Measurements from ENCODE around the gene PLA2G6. TPM values are rescaled to one million over a fixed set of nuclear protein-coding genes. Genes with fewer than 3 reads are reported as not detected.
"Not testable (repeated sequence)": the region's sequence is repeated elsewhere in the genome, so short reads cannot be mapped to it uniquely, and the experiment has no call there.

The PLA2G6 gene
- total RNA-seq, 1 donor from 2014 or later, result 17.0 TPM

GRCh38 chr22:38196791-38197419 is 15.3 kb upstream of the PLA2G6 start:
- no peak for ATAC-seq
- DNase-seq, result peak; percentile 63
- intact Hi-C loops (cut with micrococcal nuclease), result no loop called here

GRCh38 chr22:38193580-38193979 is 11.9 kb upstream of the PLA2G6 start:
- ATAC-seq, result peak; percentile 72
- peak; percentile 53 for DNase-seq
- intact Hi-C loops (cut with micrococcal nuclease), result no loop called here

- intact Hi-C loops (cut with micrococcal nuclease), result no loop called here
- no peak for ATAC-seq
- no peak for DNase-seq
These were observed 10.8 kb upstream of the PLA2G6 start for GRCh38 chr22:38192475-38192863.

DNA sequence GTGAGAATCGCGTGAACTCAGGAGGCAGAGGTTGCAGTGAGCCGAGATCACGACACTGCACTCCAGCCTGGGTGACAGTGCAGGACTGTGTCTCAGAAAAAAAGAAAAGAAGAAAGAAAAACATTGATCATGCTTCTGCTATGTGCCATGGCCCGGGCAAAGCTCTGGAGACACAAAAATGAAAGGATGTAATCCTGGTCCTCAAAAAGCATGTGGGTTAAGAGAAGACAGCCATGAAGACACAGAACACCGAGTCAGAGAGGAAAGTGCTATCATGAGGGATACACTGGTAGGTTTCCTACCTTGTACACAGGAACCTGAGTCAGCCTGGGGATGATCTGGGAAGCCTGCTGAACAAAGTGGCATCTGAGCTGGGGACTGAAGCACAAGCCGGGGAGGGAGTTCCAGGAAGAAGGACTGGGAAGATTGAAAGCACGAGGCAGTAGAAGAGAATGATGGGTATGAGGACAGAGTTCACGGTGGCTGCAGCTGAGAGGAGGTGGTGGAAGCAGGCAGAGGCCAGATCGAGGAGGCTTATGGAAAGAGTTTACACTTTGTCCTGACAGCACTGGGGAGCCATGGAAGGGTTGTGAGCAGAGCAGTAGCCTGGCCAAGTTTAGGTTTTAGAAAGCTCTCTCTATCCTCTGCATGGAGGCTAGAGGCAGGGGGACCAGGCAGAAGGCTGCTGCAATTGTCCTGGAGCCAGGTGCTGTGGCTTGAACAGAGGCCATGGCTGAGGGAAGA is 10.3 kb upstream of the PLA2G6 start:
- ATAC-seq, result no peak
- DNase-seq, result no peak
- intact Hi-C loops (cut with micrococcal nuclease), result no loop called here

DNA sequence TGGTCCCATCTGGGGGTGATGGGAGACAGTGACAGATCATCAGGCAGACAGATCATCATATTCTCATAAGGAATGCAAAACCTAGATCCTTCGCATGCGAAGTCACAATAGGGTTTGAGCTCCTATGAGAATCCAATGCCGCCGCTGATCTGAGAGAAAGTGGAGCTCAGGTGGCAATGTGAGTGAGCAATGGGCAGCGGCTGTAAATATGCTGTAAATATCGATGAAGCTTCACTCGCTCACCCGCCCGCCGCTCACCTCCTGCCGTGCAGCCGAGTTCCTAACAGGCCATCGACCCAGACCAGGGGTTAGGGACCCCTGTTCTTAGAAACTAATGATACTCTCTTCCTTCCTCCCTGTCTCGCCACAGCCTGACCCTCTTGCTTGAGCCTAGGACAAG is 9.4 kb upstream of the PLA2G6 start:
- intact Hi-C loops (cut with micrococcal nuclease), result no loop called here
- ATAC-seq, result no peak
- no peak for DNase-seq

DNA sequence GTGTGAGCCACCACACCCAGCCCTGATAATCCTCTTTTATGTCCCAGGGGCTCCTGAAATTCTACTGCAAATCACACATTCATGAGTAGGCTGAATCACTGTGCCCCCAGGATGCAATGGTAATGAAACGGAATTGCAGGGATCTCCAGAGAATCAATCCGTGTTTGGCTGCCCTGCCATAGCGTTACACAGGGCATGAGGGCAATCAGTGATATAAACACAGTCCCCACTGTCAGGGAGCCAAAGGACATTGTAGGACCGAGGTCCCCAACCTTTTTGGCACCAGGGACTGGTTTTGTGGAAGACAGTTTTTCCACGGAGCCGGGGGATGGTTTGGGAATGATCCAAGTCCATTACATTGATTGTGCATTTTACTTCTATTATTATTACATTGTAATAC is 9.0 kb upstream of the PLA2G6 start:
- intact Hi-C loops (cut with micrococcal nuclease), result no loop called here
- ATAC-seq (no peak), DNase-seq (no peak)

DNA sequence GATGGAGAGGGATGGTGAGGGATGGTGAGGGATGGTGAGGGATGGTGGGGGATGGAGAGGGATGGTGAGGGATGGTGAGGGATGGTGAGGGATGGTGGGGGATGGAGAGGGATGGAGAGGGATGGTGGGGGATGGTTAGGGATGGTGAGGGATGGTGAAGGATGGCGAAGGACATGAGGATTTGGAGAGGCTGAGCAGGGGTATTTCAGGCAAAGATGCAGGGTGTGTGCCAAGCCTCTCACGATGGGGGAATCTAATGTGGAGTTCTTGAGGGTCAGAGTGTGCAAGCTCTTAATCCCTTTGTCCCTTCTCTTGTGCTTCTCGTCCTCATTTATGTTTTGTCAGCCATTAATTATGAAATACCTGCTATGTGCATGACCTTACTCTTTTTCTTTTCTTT is 7.5 kb upstream of the PLA2G6 start:
- no peak for DNase-seq
- intact Hi-C loops (cut with micrococcal nuclease), result no loop called here
- ATAC-seq, result no peak

DNA sequence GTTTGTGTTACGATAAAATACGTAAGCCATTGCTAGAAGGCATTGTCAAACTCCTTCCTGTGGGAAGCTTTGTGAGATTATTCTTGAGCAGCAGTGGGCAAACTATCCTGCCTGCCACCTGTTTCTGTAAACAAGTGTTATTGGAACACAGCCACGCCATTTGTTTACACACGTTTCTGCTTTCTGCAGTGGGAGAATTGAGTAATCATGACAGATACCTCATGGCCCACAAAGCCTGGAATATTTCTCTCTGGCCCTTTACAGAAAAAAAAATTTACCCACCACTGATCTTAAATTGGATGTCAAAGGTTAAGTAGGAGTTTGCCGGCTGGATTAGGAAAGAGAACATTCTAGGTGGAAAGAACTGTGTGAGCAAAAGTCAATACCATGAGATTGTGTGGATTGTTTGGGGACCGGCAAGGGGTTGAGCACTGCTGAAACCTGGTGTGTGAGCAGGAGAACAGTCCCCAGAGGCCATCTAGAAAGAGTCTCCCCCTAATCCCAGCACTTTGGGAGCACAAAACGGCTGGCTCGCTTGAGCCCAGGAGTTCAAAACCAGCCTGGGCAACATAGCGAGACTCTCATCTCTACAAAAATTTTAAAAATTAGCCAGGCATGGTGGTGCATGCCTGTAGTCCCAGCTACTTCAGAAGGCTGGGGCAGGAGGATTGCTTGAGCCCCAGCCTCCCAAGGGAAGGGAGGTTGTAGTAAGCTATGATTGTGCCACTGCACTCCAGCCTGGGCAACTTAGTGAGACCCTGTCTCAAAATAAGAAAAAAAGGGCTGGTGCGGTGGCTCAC is 6.0 kb upstream of the PLA2G6 start:
- ATAC-seq (no peak), DNase-seq (no peak)
- intact Hi-C loops (cut with micrococcal nuclease), result no loop called here

GRCh38 chr22:38186429-38186828 is 4.8 kb upstream of the PLA2G6 start:
- ATAC-seq (no peak), DNase-seq (no peak)
- intact Hi-C loops (cut with micrococcal nuclease), result no loop called here

DNA sequence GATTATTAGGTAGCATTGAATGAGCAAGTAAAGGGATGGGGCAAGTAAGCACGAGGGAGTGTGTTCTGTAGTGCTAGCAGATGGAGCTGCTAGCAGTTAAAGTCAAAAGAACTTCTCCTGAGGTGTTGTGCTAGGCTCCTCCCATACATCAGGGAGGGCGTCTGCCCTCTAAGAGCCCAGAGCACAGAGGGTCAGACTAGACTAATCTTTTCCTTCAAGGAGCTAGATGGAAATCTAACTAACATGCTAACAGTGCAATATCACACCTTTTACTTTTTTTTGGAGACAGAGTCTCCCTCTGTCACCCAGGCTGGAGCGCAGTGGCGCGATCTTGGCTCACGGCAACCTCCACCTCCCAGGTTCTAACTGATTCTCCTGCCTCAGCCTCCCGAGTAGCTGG is 3.2 kb upstream of the PLA2G6 start:
- ATAC-seq (no peak), DNase-seq (no peak)
- intact Hi-C loops (cut with micrococcal nuclease), result no loop called here

GRCh38 chr22:38180841-38181452 is 683 bp downstream of the PLA2G6 start:
- no peak for DNase-seq
- peak; percentile 33 for ATAC-seq
- intact Hi-C loops (cut with micrococcal nuclease), result no loop called here

DNA sequence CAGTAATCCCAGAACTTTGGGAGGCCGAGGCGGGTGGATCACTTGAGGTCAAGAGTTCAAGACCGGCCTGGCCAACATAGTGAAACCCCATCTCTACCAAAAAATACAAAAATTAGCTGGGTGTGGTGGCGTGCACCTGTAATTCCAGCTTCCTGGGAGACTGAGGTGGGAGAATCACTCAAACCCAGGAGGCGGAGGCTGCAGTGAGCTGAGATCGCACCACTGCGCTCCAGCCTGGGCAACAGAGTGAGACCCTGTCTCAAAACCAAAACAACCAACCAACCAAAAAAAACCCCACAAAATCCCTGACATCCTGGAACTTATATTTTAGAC is 3.1 kb downstream of the PLA2G6 start:
- DNase-seq; ATAC-seq; intact Hi-C loops (cut with micrococcal nuclease): not testable (repeated sequence)

DNA sequence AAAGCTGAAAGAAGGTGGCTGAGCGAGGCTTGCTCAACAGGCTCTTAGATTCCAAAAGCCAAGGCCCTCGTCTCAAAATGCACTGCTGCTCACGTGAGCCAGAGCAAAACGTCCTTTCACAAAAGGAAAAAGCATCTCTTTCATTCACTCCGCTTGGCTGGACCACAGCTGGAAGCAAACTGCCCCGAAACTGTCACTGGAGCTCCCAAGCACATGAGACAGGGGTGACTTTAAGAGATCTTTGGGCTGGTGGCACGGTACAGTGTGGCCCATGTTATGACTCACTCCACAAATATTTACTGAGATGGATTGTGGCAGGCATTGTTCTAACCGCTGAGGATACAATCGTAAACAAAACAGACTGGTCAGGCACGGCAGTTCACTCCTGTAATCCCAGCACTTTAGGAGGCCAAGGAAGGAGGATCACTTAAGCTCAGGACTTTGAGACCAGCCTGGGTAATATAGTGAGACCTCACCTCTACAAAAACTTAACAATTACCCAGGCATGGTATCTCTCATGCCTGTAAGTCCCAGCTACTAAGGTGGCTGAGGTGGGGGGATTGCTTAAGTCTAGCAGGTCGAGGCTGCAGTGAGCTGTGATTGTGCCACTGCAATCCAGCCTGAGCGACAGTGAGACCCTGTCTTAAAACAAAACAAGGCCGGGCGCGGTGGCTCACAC is 3.6 kb downstream of the PLA2G6 start:
- DNase-seq, result peak; percentile 43
- intact Hi-C loops (cut with micrococcal nuclease), result no loop called here
- peak; percentile 29 for ATAC-seq

GRCh38 chr22:38177571-38177925 is 4.1 kb downstream of the PLA2G6 start:
- intact Hi-C loops (cut with micrococcal nuclease); ATAC-seq; DNase-seq: not testable (repeated sequence)

GRCh38 chr22:38177044-38177443 is 4.6 kb downstream of the PLA2G6 start:
- ATAC-seq, result no peak
- DNase-seq, result no peak
- intact Hi-C loops (cut with micrococcal nuclease), result no loop called here

DNA sequence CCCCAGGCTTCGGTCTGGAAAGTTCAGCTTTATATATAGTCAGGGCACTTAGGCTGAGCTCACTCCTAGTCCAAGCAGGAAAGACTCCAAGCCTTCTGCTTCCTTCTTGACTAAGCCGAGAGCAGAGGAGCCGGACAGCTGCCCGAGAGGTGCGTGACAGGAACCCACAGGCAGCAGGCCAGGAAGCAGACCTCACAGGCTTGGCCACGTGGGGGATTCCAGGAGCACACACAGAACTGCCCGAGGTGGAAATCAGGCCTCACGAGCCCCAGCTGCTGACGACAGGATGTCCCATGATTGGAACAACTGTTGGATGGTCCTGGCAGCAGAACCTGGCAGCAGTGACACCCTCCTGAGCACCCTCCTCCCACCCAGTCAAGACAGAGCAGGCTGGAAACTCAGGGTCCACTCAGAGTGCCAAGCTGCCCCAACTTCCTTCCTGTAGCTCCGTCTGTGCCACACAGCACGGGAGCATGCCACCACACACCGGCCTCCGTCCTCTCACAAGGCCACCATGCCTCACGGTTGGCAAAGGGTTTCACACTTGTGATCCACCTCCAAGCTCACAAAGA is 5.4 kb downstream of the PLA2G6 start:
- DNase-seq (peak; percentile 88), ATAC-seq (peak; percentile 80)
- intact Hi-C loops (cut with micrococcal nuclease), result no loop called here

DNA sequence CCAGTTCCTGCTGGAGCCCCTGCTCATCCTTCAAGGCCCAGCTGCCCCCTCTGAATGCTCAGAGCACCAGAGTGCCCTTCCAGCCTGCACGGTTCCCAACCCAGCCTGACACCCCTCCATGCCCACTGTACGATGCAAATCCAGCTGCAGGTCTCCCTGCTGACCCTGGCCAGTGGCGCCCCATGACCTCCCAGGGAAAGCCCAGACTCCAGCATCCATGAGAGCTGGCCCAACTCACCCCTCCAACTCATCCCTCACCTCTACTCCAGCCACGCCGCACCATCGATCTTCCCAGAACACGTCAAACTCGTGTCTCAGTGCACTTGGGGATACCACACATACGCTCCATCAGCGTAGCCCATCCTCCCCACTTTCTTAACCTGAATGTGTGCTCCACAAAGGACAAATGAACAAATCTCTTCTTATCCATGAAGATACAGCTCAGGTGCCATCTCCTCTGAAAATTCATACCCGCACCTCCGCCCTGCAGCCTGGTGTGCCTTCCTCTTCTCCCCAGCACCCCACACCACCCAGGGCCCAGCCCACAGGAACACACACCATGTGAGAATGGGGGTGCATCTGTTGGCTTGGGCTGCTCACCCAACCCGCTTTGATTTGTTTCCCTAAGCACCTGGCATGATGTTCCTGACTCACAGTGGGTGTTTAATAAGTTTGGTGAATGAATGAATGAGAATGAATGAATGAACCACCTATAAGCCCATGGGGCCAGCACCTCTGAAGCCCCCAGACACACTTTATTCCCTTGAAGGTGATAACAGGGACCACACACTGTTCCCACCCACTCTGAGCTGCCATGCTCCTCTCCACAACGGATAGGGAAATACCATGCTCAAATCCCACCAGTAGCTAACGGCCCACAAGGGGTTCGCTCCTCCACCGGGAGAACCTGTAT is 6.2 kb downstream of the PLA2G6 start:
- DNase-seq (no peak), ATAC-seq (no peak)
- intact Hi-C loops (cut with micrococcal nuclease), result no loop called here

- intact Hi-C loops (cut with micrococcal nuclease), result no loop called here
- DNase-seq (no peak), ATAC-seq (no peak)
These were observed 7.0 kb downstream of the PLA2G6 start for GRCh38 chr22:38174626-38175025.

Data from left ventricle myocardium superior (tissue), 1 donor.